ENCODE data around the gene LUZP4. TPM values are rescaled to one million over a fixed set of nuclear protein-coding genes. Genes with fewer than 3 reads are reported as not detected.

Gene LUZP4
- total RNA-seq, 4 donors from 2014 or later: not detected

DNA sequence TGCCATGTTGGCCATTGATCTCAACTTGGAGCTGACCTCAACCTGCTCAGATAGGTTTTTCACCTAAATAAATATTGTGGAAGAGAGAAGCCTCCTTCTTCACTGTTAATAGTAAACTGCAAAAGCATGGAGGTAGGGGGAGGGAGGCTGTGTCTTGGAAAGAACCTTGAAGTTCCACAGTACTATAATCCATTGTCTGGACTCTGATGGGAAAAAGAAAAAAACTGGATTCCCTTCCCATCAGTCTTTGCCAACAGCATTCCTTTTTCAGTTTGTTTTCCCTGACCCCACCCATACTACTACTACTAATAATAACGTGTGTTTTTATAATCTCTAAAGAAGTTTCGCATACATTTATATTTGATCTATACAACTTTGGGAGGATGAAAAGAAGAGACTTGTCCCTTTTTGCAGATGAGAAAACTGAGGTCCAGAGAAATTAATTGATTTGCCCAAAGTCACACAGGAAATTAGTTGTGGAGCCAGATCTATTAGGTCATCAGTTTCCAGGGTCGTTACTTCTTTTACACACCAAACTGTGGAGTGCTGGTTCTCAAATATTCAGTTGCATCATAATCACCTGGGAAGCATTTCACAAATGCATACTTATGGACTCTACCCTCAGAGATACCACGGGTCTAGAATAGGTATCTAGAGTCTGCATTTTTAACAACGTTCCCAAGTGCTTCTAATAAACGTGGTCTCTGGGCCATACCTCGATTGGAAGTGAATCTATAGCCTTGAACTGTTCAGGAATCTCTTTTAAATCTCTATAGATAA lies 59.1 kb downstream of the LUZP4 start:
- DNase-seq (ENCODE audit: low spot score in 2 of 2): no peak
- H3K4me3 ChIP-seq (ENCODE audit: low read depth, poor library complexity, severe bottlenecking): no peak overlapping the region
- 64 to 67% methylated on average over 7 of the region's 7 CpGs for WGBS, 2 donors
- intact Hi-C loops (cut with DNase I; ENCODE audit: low total_unique reads): no loop called here
- TF ChIP-seq, protein P1, sequence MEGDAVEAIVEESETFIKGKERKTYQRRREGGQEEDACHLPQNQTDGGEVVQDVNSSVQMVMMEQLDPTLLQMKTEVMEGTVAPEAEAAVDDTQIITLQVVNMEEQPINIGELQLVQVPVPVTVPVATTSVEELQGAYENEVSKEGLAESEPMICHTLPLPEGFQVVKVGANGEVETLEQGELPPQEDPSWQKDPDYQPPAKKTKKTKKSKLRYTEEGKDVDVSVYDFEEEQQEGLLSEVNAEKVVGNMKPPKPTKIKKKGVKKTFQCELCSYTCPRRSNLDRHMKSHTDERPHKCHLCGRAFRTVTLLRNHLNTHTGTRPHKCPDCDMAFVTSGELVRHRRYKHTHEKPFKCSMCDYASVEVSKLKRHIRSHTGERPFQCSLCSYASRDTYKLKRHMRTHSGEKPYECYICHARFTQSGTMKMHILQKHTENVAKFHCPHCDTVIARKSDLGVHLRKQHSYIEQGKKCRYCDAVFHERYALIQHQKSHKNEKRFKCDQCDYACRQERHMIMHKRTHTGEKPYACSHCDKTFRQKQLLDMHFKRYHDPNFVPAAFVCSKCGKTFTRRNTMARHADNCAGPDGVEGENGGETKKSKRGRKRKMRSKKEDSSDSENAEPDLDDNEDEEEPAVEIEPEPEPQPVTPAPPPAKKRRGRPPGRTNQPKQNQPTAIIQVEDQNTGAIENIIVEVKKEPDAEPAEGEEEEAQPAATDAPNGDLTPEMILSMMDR (IDR thresholded peaks at IDR 0.05): no peak
- no peak for TF ChIP-seq POLR2A (IDR thresholded peaks at IDR 0.05)

DNA sequence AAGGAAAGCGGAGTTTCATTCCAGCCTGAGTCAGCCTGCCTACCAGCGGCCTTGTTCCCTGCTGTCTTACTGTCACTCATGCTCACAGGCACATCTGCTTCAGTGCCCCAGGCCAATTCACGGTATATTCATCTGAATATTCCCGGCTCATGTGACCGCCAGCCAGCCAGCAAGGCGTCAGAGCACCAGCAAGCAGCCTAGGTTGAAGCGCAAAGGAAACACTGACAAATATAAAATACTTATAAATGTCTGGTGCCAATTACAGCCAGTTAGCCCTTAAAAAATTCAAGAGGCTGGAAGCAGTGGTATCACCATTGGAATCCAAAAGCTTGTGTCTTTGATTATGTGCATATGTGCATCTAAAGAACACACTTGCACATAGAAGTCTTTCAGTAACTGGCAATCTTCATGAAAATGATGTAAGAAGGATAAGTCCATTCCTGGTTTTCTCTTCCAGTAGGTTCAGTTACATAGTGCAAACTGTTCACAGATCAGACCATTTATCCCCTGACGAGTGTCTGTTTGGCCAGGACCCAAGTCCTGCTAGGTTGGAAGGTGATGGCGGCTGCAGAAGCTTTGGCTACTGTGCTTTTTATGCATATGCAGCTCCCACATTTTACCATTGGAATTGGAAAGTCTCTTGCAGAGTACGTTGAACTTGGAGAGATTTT lies 61.3 kb downstream of the LUZP4 start:
- WGBS, 2 donors: 55 to 72% methylated on average over 9 to 10 of the region's 10 CpGs
- TF ChIP-seq, protein P1 (IDR thresholded peaks at IDR 0.05): no peak
- no peak for TF ChIP-seq POLR2A (IDR thresholded peaks at IDR 0.05)
- H3K4me3 ChIP-seq (ENCODE audit: low read depth, poor library complexity, severe bottlenecking): no peak overlapping the region
- intact Hi-C loops (cut with DNase I; ENCODE audit: low total_unique reads): no loop called here
- no peak for DNase-seq (ENCODE audit: low spot score in 2 of 2)

DNA sequence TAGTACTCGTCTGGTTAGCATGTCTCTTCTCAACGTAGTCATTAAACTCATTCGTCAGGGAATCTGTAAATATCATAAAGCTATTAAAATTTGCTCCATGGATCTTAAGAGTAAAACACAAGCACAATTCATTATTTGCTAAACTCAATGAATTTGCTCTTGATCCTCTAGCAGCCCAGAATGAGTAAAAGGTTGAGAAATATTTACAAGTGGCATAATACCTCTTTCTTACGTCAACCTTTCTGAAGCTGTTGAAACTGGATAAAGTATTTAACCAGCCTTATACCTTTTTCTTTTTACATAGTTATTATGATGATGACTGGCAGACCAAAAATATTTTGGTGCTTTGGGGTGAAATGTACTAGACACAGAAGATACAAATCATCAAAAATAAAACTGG lies 66.9 kb downstream of the LUZP4 start:
- DNase-seq (ENCODE audit: low spot score in 2 of 2): no peak
- no peak overlapping the region for H3K4me3 ChIP-seq (ENCODE audit: low read depth, poor library complexity, severe bottlenecking)
- TF ChIP-seq, protein P1 (IDR thresholded peaks at IDR 0.05): no peak
- TF ChIP-seq POLR2A (IDR thresholded peaks at IDR 0.05): no peak
- WGBS, 2 donors: 73 to 93% methylated on average over 4 of the region's 4 CpGs
- intact Hi-C loops (cut with DNase I; ENCODE audit: low total_unique reads): no loop called here

Other genes with a start within 250 kb of the LUZP4 start
- not detected for gene RBMXL3, start 100.3 kb upstream of the LUZP4 start, total RNA-seq
- under 1 TPM; 0.11 to 0.84 (median 0.49) TPM for gene LRCH2, start 55.6 kb upstream of the LUZP4 start, total RNA-seq